Choroid plexus epithelial cell (primary cell): ENCODE results near the gene CALN1.

Source experiments
- DNase-seq: peaks from one replicate; pipeline ENCODE4 v3.0.0-alpha.2; 2010; ENCODE audit warnings: low read depth
- H3K4me3 ChIP-seq: 2 replicates; pipeline ENCODE4 v1.5.1; 2011; ENCODE audit warnings: low read depth, mild to moderate bottlenecking, control low read depth, low read length, moderate library complexity
- CTCF ChIP-seq: conservative IDR thresholded peaks from 2 replicates; pipeline ENCODE4 v1.5.1; 2011; ENCODE audit warnings: low read depth, mild to moderate bottlenecking, control low read depth, inconsistent platforms, low read length, moderate library complexity

Gene CALN1

DNA sequence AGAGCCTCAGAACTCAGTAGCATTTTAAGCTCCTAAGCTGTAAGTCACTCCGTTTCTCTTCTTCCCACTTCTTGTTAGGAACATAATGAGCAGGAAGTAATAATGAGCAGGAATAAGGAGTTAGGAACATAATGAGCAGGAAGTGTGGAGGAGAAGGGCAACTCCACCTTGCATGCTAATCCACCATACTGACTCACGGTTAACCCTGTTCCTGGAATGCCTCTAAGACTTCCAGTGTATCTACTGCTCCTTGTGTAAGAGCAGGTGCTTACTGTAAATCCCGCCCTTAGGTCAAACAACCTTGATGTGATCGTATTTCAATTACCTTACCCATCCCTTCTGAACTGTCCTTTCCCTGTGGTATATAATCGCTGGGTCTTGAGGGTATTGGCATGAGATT is 528.7 kb downstream of the CALN1 start:
- no peak overlapping the region for H3K4me3 ChIP-seq
- DNase-seq, result no peak
- no peak for TF ChIP-seq CTCF

GRCh38 chr7:71871446-71871845 is 540.7 kb downstream of the CALN1 start:
- no peak for TF ChIP-seq CTCF
- DNase-seq, result no peak
- H3K4me3 ChIP-seq, result no peak overlapping the region

- TF ChIP-seq CTCF, result no peak
- H3K4me3 ChIP-seq, result no peak overlapping the region
- DNase-seq, result no peak
Measured at GRCh38 chr7:71870812-71871211, 541.3 kb downstream of the CALN1 start.

- H3K4me3 ChIP-seq, result no peak overlapping the region
- peak; percentile 1 for DNase-seq
- no peak for TF ChIP-seq CTCF
Measured at GRCh38 chr7:71868797-71869196, 543.3 kb downstream of the CALN1 start.

- H3K4me3 ChIP-seq, result no peak overlapping the region
- no peak for TF ChIP-seq CTCF
- DNase-seq, result no peak
Measured at GRCh38 chr7:71867626-71868025, 544.5 kb downstream of the CALN1 start.

DNA sequence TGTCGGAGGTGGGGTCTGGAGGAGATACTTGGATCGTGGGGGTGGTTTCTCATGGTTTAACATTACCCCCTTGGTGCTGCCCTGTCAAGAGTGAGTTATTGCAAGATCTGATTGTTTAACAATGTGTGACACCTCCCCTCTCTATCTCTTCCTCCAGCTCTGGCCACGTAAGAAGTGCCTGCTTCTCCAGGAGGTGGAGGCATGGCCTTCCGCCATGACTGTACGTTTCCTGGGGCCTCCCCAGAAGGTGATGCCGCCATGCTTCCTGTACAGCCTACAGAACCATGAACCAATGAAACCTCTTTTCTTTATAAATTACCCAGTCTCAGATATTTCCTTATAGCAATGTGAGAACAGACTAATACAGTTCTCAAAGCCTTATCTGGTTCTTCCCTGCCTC is 547.0 kb downstream of the CALN1 start:
- DNase-seq, result no peak
- TF ChIP-seq CTCF, result no peak
- H3K4me3 ChIP-seq, result no peak overlapping the region

GRCh38 chr7:71864130-71864529 is 548.0 kb downstream of the CALN1 start:
- no peak overlapping the region for H3K4me3 ChIP-seq
- no peak for TF ChIP-seq CTCF
- DNase-seq, result no peak
